Stimulated activated CD4-positive, alpha-beta T cell treated with anti-CD3 and anti-CD28 coated beads, TNF-alpha, amount 100 ng/mL, for 4 hours (primary cell): Measurements from ENCODE around the gene NHS.

ENCODE experiments used
- DNase-seq, 3 experiments: peaks; one replicate each; pipeline ENCODE4 v3.0.0-alpha.2; 2020; ENCODE audit warnings: low read depth in 3 of 3

The NHS gene

DNA sequence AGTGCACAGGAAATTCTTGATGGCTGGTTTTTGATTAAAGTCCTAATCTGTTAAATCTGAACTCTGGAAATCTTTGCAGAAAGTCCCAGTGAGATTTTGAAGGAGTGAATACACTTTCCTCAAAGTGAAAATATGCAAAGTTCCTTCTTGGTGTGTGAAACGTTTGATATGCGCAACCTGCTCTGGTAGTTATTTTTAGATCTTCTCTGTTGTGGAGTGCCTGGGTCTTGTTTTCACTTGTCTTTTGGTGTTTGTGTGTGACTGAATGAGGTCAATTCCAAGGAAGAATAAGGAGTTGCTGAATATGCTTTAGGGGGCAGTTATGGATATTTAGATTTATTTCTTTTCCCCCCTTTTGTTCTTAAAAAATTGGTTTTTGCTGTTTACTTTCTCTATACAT, 404.0 kb downstream of the NHS start:
- DNase-seq, result no peak

DNA sequence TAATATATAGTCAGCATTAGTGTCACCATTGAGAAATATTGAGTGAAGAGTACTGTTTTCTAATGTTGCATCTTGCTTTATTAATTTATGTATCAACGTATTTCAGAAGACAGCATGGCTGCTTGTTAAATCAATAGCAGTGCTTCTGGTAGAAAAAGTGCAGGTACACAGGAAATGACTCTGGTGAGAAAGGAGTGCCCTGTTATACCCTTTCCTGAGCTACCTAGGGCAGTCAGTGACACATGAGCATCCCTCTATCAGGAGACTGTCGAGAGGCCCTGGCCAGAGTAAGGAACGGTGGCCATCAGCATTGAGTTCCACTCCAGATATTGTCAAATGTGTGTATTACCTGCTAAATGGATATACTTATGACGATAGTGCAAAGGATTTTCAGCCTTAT, 404.4 kb downstream of the NHS start:
- DNase-seq, result no peak
